Measurements from ENCODE around the gene PAX9. TPM values are rescaled to one million over a fixed set of nuclear protein-coding genes. Genes with fewer than 3 reads are reported as not detected.

The PAX9 gene
- total RNA-seq, 3 donors from 2014 or later (not counting 1 experiment from before 2014, with no cell fraction given), result not detected

DNA sequence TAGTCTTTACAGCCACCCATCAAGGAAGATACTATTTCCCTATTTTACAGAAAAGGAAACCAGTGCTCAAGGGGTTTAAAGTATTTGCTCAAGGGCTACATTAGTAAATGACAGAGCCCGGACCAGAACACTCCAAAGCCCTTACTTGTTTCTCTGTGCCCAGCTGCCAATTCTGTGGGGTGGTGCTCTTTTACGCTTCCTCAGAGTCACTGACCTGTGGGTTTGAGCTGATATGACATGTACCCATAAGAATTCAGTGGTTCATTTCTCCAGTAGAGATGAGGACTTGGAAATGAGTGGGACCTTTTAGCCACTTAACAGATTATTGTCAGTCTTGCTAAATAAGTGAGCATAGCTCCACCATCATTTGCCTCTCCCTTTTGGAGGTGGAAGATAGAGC is 41.8 kb upstream of the PAX9 start:
- Mint-ChIP-seq H3K9me3 (peaks cover 0 to 4% of the 10 kb centered on the region in 2 donors), H3K27ac (no peak overlapping the region)
- TF ChIP-seq, protein P1, sequence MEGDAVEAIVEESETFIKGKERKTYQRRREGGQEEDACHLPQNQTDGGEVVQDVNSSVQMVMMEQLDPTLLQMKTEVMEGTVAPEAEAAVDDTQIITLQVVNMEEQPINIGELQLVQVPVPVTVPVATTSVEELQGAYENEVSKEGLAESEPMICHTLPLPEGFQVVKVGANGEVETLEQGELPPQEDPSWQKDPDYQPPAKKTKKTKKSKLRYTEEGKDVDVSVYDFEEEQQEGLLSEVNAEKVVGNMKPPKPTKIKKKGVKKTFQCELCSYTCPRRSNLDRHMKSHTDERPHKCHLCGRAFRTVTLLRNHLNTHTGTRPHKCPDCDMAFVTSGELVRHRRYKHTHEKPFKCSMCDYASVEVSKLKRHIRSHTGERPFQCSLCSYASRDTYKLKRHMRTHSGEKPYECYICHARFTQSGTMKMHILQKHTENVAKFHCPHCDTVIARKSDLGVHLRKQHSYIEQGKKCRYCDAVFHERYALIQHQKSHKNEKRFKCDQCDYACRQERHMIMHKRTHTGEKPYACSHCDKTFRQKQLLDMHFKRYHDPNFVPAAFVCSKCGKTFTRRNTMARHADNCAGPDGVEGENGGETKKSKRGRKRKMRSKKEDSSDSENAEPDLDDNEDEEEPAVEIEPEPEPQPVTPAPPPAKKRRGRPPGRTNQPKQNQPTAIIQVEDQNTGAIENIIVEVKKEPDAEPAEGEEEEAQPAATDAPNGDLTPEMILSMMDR (IDR thresholded peaks at IDR 0.05), result no peak

DNA sequence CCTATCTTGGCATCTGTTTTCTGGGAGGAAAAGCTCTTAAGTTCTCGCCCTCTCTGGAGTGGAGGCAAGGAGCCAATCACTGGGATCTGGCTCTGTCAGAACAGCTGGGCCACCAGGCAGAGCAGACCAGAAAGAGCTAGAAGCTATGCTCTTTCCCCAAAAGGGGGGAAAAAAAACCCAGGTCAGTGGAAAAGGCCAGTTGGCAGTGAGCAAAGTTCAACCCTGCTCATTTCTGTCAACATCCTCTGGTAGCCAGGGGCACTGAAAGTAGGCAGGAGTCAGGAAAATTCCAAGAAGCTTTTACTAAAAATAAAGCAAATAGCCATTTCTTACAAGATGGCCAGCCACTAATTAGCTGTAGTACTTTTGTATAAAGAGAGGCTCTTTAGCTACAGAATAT is 36.6 kb upstream of the PAX9 start:
- TF ChIP-seq, protein P1 (IDR thresholded peaks at IDR 0.05), result no peak
- H3K9me3 ChIP-seq (ENCODE audit: control insufficient read depth, insufficient read depth, low read length), result peaks cover 3% of the 10 kb centered on the region
- no peaks in the 10 kb centered on the region for H3K27me3 ChIP-seq (ENCODE audit: control insufficient read depth, insufficient read depth, low read length)
- no peak overlapping the region for H3K27ac ChIP-seq (ENCODE audit: low read length)
- H3K27ac Mint-ChIP-seq, result no peak overlapping the region
- H3K4me3 ChIP-seq (ENCODE audit: low read length), result no peak overlapping the region
- DNase-seq, result no peak
- intact Hi-C loops (cut with micrococcal nuclease), result no loop called here
- peaks cover 0 to 2% of the 10 kb centered on the region in 2 donors for H3K9me3 Mint-ChIP-seq
- no peaks in the 10 kb centered on the region for H3K4me1 Mint-ChIP-seq
- no peaks in the 10 kb centered on the region for H3K36me3 Mint-ChIP-seq
- no peak for ATAC-seq
- H3K4me3 Mint-ChIP-seq, result no peak overlapping the region
- no peaks in the 10 kb centered on the region for H3K27me3 Mint-ChIP-seq (ENCODE audit: low read depth in 2 of 2)
- H3K4me1 ChIP-seq (ENCODE audit: control insufficient read depth, insufficient read depth, low read length), result no peaks in the 10 kb centered on the region
- 84% methylated on average over 1 of the region's 1 CpG for WGBS (ENCODE audit: insufficient coverage)
- H3K36me3 ChIP-seq (ENCODE audit: control insufficient read depth, insufficient read depth, low read length), result no peaks in the 10 kb centered on the region

More for the DNA sequence above, 41.8 kb upstream of the PAX9 start:
- DNase-seq (no peak), ATAC-seq (no peak)
- no peaks in the 10 kb centered on the region for H3K4me1 Mint-ChIP-seq
- H3K4me3 Mint-ChIP-seq, result no peak overlapping the region
- intact Hi-C loops (cut with micrococcal nuclease), result no loop called here
- 89% methylated on average over 2 of the region's 2 CpGs for WGBS (ENCODE audit: insufficient coverage)
- Histone ChIP-seq H3K4me1 (ENCODE audit: control insufficient read depth, insufficient read depth, low read length) (no peaks in the 10 kb centered on the region), H3K27me3 (ENCODE audit: control insufficient read depth, insufficient read depth, low read length) (no peaks in the 10 kb centered on the region), H3K4me3 (ENCODE audit: low read length) (no peak overlapping the region), H3K9me3 (ENCODE audit: control insufficient read depth, insufficient read depth, low read length) (peaks cover 3% of the 10 kb centered on the region), H3K27ac (ENCODE audit: low read length) (no peak overlapping the region), H3K36me3 (ENCODE audit: control insufficient read depth, insufficient read depth, low read length) (no peaks in the 10 kb centered on the region)
- H3K36me3 Mint-ChIP-seq, result no peaks in the 10 kb centered on the region
- no peaks in the 10 kb centered on the region for H3K27me3 Mint-ChIP-seq (ENCODE audit: low read depth in 2 of 2)

DNA sequence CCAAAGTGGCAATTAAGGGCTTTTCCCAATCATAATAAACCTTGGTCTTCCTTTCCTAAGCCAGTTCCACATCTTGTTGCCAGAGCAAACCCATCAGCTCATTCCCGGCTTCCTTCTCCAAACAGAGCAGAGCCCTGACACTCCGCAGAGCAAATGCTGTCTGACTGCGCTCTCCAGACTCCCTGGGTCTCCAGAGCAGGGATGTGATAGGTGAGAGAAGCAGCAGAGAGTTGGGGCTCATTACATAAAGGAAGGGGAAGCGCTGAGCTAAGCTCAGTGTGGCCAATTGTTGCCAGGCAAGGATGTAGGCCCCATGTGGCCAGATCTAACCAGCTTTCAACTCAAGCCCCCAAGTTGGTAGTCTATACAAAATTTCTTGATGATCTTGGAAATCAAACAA is 36.2 kb upstream of the PAX9 start:
- no peak for ATAC-seq
- Histone ChIP-seq H3K9me3 (ENCODE audit: control insufficient read depth, insufficient read depth, low read length) (peaks cover 3% of the 10 kb centered on the region), H3K27ac (ENCODE audit: low read length) (no peak overlapping the region), H3K36me3 (ENCODE audit: control insufficient read depth, insufficient read depth, low read length) (no peaks in the 10 kb centered on the region), H3K4me3 (ENCODE audit: low read length) (no peak overlapping the region), H3K4me1 (ENCODE audit: control insufficient read depth, insufficient read depth, low read length) (no peaks in the 10 kb centered on the region), H3K27me3 (ENCODE audit: control insufficient read depth, insufficient read depth, low read length) (no peaks in the 10 kb centered on the region)
- no peak overlapping the region for H3K27ac Mint-ChIP-seq
- H3K27me3 Mint-ChIP-seq (ENCODE audit: low read depth in 2 of 2), result no peaks in the 10 kb centered on the region
- peaks cover 0 to 4% of the 10 kb centered on the region in 2 donors for H3K9me3 Mint-ChIP-seq
- no peak overlapping the region for H3K4me3 Mint-ChIP-seq
- no peak for DNase-seq
- intact Hi-C loops (cut with micrococcal nuclease), result no loop called here
- H3K36me3 Mint-ChIP-seq, result no peaks in the 10 kb centered on the region
- WGBS (ENCODE audit: insufficient coverage), result 73% methylated on average over 4 of the region's 4 CpGs
- TF ChIP-seq, protein P1 (IDR thresholded peaks at IDR 0.05), result no peak
- no peaks in the 10 kb centered on the region for H3K4me1 Mint-ChIP-seq

DNA sequence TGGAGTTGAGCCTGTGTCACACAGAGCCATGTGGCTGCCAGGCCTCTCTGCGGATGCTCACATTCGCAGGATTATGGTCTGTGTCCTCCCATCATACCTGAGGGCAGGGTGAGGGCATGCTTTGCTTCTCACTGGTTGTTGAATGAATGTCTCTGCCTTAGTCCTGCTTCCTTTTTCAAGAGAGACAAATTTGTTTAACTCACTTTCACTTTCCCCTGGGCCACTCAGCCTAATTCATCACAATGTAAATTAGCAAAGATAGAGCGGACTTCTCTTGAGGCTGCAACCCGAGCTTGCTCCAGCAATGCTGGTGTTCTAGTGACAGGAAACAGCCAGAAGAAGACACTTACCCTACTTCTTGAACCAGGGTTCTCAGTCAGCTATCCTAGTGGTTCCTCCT is 35.5 kb upstream of the PAX9 start:
- no peak overlapping the region for H3K27ac Mint-ChIP-seq
- no peak overlapping the region for H3K4me3 ChIP-seq (ENCODE audit: low read length)
- TF ChIP-seq, protein P1 (IDR thresholded peaks at IDR 0.05), result no peak
- DNase-seq, result no peak
- H3K4me1 ChIP-seq (ENCODE audit: control insufficient read depth, insufficient read depth, low read length), result no peaks in the 10 kb centered on the region
- no peaks in the 10 kb centered on the region for H3K27me3 Mint-ChIP-seq (ENCODE audit: low read depth in 2 of 2)
- no peak overlapping the region for H3K4me3 Mint-ChIP-seq
- 77% methylated on average over 4 of the region's 4 CpGs for WGBS (ENCODE audit: insufficient coverage)
- no peak for ATAC-seq
- no peaks in the 10 kb centered on the region for H3K36me3 ChIP-seq (ENCODE audit: control insufficient read depth, insufficient read depth, low read length)
- H3K9me3 Mint-ChIP-seq, result peaks cover 0 to 4% of the 10 kb centered on the region in 2 donors
- H3K4me1 Mint-ChIP-seq, result no peaks in the 10 kb centered on the region
- H3K9me3 ChIP-seq (ENCODE audit: control insufficient read depth, insufficient read depth, low read length), result peaks cover 3% of the 10 kb centered on the region
- no peaks in the 10 kb centered on the region for H3K36me3 Mint-ChIP-seq
- H3K27ac ChIP-seq (ENCODE audit: low read length), result no peak overlapping the region
- H3K27me3 ChIP-seq (ENCODE audit: control insufficient read depth, insufficient read depth, low read length), result no peaks in the 10 kb centered on the region
- intact Hi-C loops (cut with micrococcal nuclease), result no loop called here
